ENCODE data around the gene GSS. TPM values are rescaled to one million over a fixed set of nuclear protein-coding genes. Genes with fewer than 3 reads are reported as not detected.

Gene GSS
- total RNA-seq, 2 donors from 2014 or later: 36.5 to 40.5 TPM

GRCh38 chr20:34980543-34981233, 25.1 kb upstream of the GSS start:
- ATAC-seq (ENCODE audit: insufficient number of reproducible peaks, low FRiP score, low read depth) (no peak), DNase-seq (ENCODE audit: low spot score) (no peak)
- no peak for TF ChIP-seq CTCF (IDR thresholded peaks at IDR 0.05)
- peaks cover 5% of the 10 kb centered on the region for H3K27me3 ChIP-seq (replicated peaks; ENCODE audit: insufficient read depth)
- H3K9me3 ChIP-seq: no peaks in the 10 kb centered on the region
- peaks cover 0 to 2% of the 10 kb centered on the region in 2 donors for H3K4me1 ChIP-seq (ENCODE audit: control insufficient read depth in 1 of 2, low read depth in 2 of 2)
- no peak overlapping the region for H3K4me3 ChIP-seq
- H3K36me3 ChIP-seq: no peaks in the 10 kb centered on the region
- no peak overlapping the region for H3K27ac ChIP-seq

GRCh38 chr20:34979366-34980153, 24.0 kb upstream of the GSS start:
- no peaks in the 10 kb centered on the region for H3K9me3 ChIP-seq
- H3K27ac ChIP-seq: no peak overlapping the region
- DNase-seq (ENCODE audit: low spot score): no peak
- ATAC-seq (ENCODE audit: insufficient number of reproducible peaks, low FRiP score, low read depth): no peak
- H3K27me3 ChIP-seq (replicated peaks; ENCODE audit: insufficient read depth): peaks cover 5% of the 10 kb centered on the region
- TF ChIP-seq CTCF (IDR thresholded peaks at IDR 0.05): no peak
- H3K4me1 ChIP-seq (ENCODE audit: control insufficient read depth in 1 of 2, low read depth in 2 of 2): peaks cover 0 to 2% of the 10 kb centered on the region in 2 donors
- H3K36me3 ChIP-seq: no peaks in the 10 kb centered on the region
- no peak overlapping the region for H3K4me3 ChIP-seq

- Histone ChIP-seq H3K27me3 (replicated peaks; ENCODE audit: insufficient read depth) (peaks cover 5% of the 10 kb centered on the region), H3K4me3 (no peak overlapping the region), H3K9me3 (no peaks in the 10 kb centered on the region), H3K36me3 (no peaks in the 10 kb centered on the region), H3K4me1 (ENCODE audit: control insufficient read depth in 1 of 2, low read depth in 2 of 2) (peaks cover 0 to 2% of the 10 kb centered on the region in 2 donors), H3K27ac (no peak overlapping the region)
- no peak for ATAC-seq (ENCODE audit: insufficient number of reproducible peaks, low FRiP score, low read depth)
- no peak for TF ChIP-seq CTCF (IDR thresholded peaks at IDR 0.05)
- DNase-seq (ENCODE audit: low spot score): no peak
Observed at GRCh38 chr20:34978092-34978744, 22.6 kb upstream of the GSS start.

GRCh38 chr20:34977365-34978091, 21.9 kb upstream of the GSS start:
- no peak for ATAC-seq (ENCODE audit: insufficient number of reproducible peaks, low FRiP score, low read depth)
- Histone ChIP-seq H3K9me3 (no peaks in the 10 kb centered on the region), H3K4me1 (ENCODE audit: control insufficient read depth in 1 of 2, low read depth in 2 of 2) (no peaks in the 10 kb centered on the region), H3K27ac (no peak overlapping the region), H3K27me3 (replicated peaks; ENCODE audit: insufficient read depth) (no peaks in the 10 kb centered on the region), H3K4me3 (no peak overlapping the region), H3K36me3 (no peaks in the 10 kb centered on the region)
- no peak for DNase-seq (ENCODE audit: low spot score)
- TF ChIP-seq CTCF (IDR thresholded peaks at IDR 0.05): no peak
